Measurements from ENCODE around the gene S100A5. TPM values are rescaled to one million over a fixed set of nuclear protein-coding genes. Genes with fewer than 3 reads are reported as not detected.

S100A5 gene
- total and polyA plus RNA-seq, 10 of the 15 experiments (the other 5 are each of a cell fraction or from before 2014, with no cell fraction given), result 0.47 to 0.75 (median 0.56) TPM; not detected in 6

GRCh38 chr1:153505576-153505975, 35.2 kb downstream of the S100A5 start:
- Histone ChIP-seq H3K27me3 (replicated peaks in 1 of 2; ENCODE audit: control insufficient read depth in 2 of 2, insufficient read depth in 2 of 2, low read length in 1 of 2) (no peaks in the 10 kb centered on the region), H3K27ac (ENCODE audit: control insufficient read depth, insufficient read depth) (no peak overlapping the region), H3K9ac (ENCODE audit: control insufficient read depth, insufficient read depth, low read length) (no peak overlapping the region), H2AFZ (ENCODE audit: control insufficient read depth, low read depth, low read length) (no peak overlapping the region), H3K4me2 (ENCODE audit: control insufficient read depth, insufficient read depth) (no peak overlapping the region), H3K9me3 (replicated peaks; ENCODE audit: control insufficient read depth, insufficient read depth, low read length) (no peaks in the 10 kb centered on the region), H3K4me3 (no peak overlapping the region), H3K79me2 (ENCODE audit: control insufficient read depth, insufficient read depth, low read length) (no peaks in the 10 kb centered on the region), H3K4me1 (ENCODE audit: control insufficient read depth, insufficient read depth, low read length) (no peaks in the 10 kb centered on the region), H3K36me3 (ENCODE audit: control insufficient read depth in 2 of 2, insufficient read depth in 2 of 2, low read length in 1 of 2) (no peaks in the 10 kb centered on the region), H4K20me1 (ENCODE audit: control insufficient read depth, insufficient read depth) (no peaks in the 10 kb centered on the region)
- DNase-seq (ENCODE audit: low read depth, low spot score) (no peak), ATAC-seq (no peak), FAIRE-seq (no peak)
- WGBS (ENCODE audit: insufficient coverage, insufficient replicate concordance, low lambda C conversion rate, missing lambda C conversion rate), result 33% methylated on average over 1 of the region's 1 CpG
- SMC1A ChIA-PET (ENCODE audit: uncharacterized antibody, unreplicated experiment), result interaction anchor here (2.3 kb wide), 1 partner anchor 153 kb away, joined by 9 read pairs; no protein-coding TSS in a partner anchor
- in situ Hi-C loops (cut with MboI), result loop anchor here (5.0 to 10.0 kb wide), 2 partner anchors 57 to 489 kb away; partner anchors contain the start of gene RPS27
- BruUV-seq (replicated peaks), result no TSS peak
- RAD21 ChIA-PET (ENCODE audit: unreplicated experiment), result no interaction called here
- POLR2A ChIA-PET, result interaction anchor here (0.6 kb wide), 1 partner anchor 47 kb away, joined by 5 read pairs; no protein-coding TSS in a partner anchor
- intact Hi-C loops (cut with micrococcal nuclease; ENCODE audit: unreplicated experiment), result no loop called here
- TF ChIP-seq STAT3 (IDR thresholded peaks at IDR 0.05; ENCODE audit: low read depth, low read length) (no peak), HCFC1 (IDR thresholded peaks at IDR 0.05; ENCODE audit: low read length) (no peak), POLR2AphosphoS2 (IDR thresholded peaks at IDR 0.05; ENCODE audit: low read depth, low read length) (no peak), BCL11A (IDR thresholded peaks at IDR 0.05; ENCODE audit: low read depth, low read length) (no peak), ZNF207 (IDR thresholded peaks at IDR 0.05; ENCODE audit: borderline replicate concordance) (no peak), CUX1 (IDR thresholded peaks at IDR 0.05; ENCODE audit: insufficient replicate concordance, low read depth, low read length) (no peak), SMAD1 (IDR thresholded peaks at IDR 0.05; ENCODE audit: low read depth, partially characterized antibody) (no peak)
- CTCF ChIA-PET, result interaction anchor here (1.5 to 7.3 kb wide), 2 partner anchors 10 to 65 kb away, joined by 3 to 191 read pairs; no protein-coding TSS in a partner anchor

Measured in GM12878 (cell line).